Measurements from ENCODE around the gene RBPMS2.

DNA sequence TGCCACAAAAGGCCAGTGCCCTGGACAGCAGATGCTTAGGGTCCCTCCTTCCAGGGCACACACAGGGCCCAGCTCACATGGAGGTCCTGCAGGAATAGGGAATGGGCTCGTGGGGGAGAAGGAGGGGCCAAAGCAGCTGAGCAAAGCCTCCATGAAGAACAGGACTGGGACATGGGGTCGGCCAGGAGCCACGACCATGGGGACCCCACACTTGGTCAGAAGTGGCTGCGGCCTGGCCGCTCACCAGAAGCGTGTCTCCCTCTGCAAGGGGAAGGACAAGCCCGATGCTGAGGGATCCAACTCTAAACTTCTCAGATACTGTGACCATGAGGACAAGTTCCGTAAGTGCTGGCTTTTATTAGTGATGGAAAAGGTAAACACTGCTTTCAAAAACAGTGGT is 15.3 kb downstream of the RBPMS2 start:
- TF ChIP-seq, protein P1, sequence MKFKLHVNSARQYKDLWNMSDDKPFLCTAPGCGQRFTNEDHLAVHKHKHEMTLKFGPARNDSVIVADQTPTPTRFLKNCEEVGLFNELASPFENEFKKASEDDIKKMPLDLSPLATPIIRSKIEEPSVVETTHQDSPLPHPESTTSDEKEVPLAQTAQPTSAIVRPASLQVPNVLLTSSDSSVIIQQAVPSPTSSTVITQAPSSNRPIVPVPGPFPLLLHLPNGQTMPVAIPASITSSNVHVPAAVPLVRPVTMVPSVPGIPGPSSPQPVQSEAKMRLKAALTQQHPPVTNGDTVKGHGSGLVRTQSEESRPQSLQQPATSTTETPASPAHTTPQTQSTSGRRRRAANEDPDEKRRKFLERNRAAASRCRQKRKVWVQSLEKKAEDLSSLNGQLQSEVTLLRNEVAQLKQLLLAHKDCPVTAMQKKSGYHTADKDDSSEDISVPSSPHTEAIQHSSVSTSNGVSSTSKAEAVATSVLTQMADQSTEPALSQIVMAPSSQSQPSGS (tag by site-specific recombination; IDR thresholded peaks at IDR 0.05; ENCODE audit: low read depth) = no peak
- TF ChIP-seq MYNN (tag by site-specific recombination; IDR thresholded peaks at IDR 0.05; ENCODE audit: borderline replicate concordance) = no peak
- TF ChIP-seq ZNF654 (tag by site-specific recombination; IDR thresholded peaks at IDR 0.05; ENCODE audit: low read depth) = no peak
- TF ChIP-seq CTCF (tag by site-specific recombination; IDR thresholded peaks at IDR 0.05) = no peak
- no peak for TF ChIP-seq ZNF292 (tag by site-specific recombination; IDR thresholded peaks at IDR 0.05; ENCODE audit: borderline replicate concordance, low read depth)
- no peak for TF ChIP-seq GLI4 (tag by site-specific recombination; IDR thresholded peaks at IDR 0.05)
- no peak for TF ChIP-seq ZNF558 (tag by site-specific recombination; IDR thresholded peaks at IDR 0.05)
